ENCODE measurements around the gene RGS6.

The RGS6 gene

DNA sequence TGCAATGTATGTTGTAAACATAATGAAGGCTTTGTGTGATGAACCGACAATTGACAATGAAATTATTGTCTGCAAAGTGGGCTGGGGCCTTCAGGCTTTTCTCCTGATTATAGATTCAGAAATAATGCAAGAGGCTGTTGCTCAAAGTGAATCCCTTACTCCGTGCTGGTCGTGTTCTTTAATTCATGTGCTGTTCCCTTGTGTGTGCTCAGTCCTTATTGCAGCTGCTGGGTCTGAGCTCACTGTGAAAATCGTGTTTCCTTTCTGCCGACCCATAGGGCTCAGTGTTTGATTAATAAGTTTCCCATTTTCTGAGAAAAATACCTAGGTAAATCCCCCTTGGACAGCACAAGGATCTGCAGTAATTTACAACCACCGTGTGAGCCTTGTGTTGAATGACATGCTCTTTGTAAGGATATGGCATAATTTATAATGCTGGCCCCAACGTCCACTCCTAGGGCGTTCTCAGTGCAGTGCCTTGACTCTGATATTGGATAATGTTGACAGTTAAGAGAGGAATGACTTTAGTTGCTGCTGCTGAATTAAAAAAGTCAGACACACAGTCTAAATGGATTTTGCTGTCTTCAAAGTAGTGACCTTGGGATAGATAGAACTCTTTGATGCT lies 81.6 kb downstream of the RGS6 start:
- Histone ChIP-seq H3K4me3 (replicated peaks; ENCODE audit: low read depth, low read length) (no peak overlapping the region), H3K27me3 (replicated peaks; ENCODE audit: control insufficient read depth, insufficient read depth, low read length) (no peaks in the 10 kb centered on the region)
- TF ChIP-seq, protein P1, sequence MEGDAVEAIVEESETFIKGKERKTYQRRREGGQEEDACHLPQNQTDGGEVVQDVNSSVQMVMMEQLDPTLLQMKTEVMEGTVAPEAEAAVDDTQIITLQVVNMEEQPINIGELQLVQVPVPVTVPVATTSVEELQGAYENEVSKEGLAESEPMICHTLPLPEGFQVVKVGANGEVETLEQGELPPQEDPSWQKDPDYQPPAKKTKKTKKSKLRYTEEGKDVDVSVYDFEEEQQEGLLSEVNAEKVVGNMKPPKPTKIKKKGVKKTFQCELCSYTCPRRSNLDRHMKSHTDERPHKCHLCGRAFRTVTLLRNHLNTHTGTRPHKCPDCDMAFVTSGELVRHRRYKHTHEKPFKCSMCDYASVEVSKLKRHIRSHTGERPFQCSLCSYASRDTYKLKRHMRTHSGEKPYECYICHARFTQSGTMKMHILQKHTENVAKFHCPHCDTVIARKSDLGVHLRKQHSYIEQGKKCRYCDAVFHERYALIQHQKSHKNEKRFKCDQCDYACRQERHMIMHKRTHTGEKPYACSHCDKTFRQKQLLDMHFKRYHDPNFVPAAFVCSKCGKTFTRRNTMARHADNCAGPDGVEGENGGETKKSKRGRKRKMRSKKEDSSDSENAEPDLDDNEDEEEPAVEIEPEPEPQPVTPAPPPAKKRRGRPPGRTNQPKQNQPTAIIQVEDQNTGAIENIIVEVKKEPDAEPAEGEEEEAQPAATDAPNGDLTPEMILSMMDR (IDR thresholded peaks at IDR 0.05; ENCODE audit: insufficient read depth, low read length, poor library complexity, severe bottlenecking), result no peak

DNA sequence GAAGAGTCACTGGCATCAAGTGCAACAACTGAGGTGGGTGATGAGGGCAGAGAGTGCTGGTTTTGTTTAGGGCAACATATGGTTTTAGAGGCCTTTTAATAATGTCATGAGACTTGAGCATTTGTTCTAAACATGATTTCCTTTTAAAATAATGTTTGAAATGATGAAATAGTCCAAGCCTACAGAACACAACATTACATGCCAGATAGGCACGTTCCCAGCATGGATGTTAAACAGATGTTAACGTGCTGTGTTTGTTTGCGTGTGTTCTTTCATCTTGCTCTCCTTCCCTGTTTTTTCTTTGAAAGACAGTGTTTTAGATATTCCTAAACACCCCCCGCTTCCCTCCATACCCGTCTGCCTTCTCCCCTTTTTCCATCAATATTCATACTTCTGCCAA lies 82.3 kb downstream of the RGS6 start:
- Histone ChIP-seq H3K36me3 (ENCODE audit: control insufficient read depth, insufficient read depth, low read length) (no peaks in the 10 kb centered on the region), H3K27me3 (replicated peaks; ENCODE audit: control insufficient read depth, insufficient read depth, low read length) (no peaks in the 10 kb centered on the region), H3K4me3 (replicated peaks; ENCODE audit: low read depth, low read length) (no peak overlapping the region)
- TF ChIP-seq, protein P1 (IDR thresholded peaks at IDR 0.05; ENCODE audit: insufficient read depth, low read length, poor library complexity, severe bottlenecking), result no peak
- no peak for DNase-seq (ENCODE audit: extremely low read depth, insufficient read length)

More for the DNA sequence above, 81.6 kb downstream of the RGS6 start:
- DNase-seq (ENCODE audit: extremely low read depth, insufficient read length), result no peak
- no peaks in the 10 kb centered on the region for H3K36me3 ChIP-seq (ENCODE audit: control insufficient read depth, insufficient read depth, low read length)

DNA sequence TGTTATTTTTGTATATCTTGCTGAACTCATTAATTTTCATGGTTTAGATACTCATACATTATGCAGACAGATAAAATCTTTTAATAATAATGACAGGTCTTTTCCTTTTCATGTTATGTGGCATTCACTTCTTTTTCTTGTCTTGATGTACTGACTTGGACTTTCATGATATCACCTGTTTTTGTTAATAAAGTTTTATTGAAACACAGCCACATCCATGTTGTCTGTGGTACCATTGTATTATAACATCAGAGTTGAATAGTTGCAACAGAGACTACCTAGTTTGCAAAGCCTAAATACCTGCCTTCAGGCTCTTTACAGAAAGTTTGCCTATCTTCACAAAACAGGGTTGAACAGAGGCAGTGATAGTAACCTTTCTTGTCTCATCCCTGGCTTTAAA lies 85.1 kb downstream of the RGS6 start:
- Histone ChIP-seq H3K27me3 (replicated peaks; ENCODE audit: control insufficient read depth, insufficient read depth, low read length) (no peaks in the 10 kb centered on the region), H3K36me3 (ENCODE audit: control insufficient read depth, insufficient read depth, low read length) (no peaks in the 10 kb centered on the region), H3K4me3 (replicated peaks; ENCODE audit: low read depth, low read length) (no peak overlapping the region)
- TF ChIP-seq, protein P1 (IDR thresholded peaks at IDR 0.05; ENCODE audit: insufficient read depth, low read length, poor library complexity, severe bottlenecking), result no peak
- DNase-seq (ENCODE audit: extremely low read depth, insufficient read length), result no peak

DNA sequence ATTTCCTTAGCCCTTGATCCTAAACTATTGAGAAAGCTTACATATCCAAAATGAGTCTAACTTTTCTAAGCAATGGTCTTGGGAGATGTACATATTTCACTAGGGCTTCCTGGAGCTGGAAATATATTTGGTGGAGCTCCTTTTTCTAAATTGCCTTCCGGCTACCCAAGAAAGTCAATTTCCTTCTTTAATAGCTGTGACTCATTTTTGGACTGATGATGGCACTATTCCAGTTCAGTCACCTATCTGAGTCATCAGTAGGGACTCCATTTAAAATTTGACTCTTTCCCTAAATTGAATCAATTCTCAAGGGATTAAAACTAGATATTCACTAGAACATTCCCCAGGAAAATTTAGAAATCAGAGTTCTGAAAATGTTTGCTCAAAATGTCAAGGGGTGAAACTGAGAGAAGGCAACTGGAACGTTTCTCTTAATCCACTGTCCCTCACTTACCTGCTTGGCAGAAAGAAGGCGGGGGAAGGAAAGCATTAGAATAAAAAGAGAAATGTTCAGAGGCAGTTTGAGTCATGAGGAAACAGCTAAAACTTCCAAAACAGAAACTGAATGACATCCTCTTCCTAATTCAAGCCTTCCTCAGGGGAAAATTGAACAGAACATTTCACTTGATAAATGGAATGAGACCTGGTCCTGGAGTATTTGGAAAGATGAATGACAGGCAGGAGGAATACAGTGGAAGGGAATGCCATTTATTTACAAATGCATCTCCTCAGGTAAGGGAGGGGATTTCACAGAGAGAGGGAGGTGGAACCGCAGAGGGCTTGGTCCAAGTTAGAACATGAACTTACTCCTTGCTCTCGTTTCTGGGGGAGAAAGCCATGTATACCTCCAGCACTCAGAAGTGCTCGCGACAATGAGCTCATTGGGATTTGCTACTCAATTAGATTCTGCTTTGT lies 91.2 kb downstream of the RGS6 start:
- Histone ChIP-seq H3K27me3 (replicated peaks; ENCODE audit: control insufficient read depth, insufficient read depth, low read length) (no peaks in the 10 kb centered on the region), H3K4me3 (replicated peaks; ENCODE audit: low read depth, low read length) (no peak overlapping the region), H3K36me3 (ENCODE audit: control insufficient read depth, insufficient read depth, low read length) (no peaks in the 10 kb centered on the region)
- DNase-seq (ENCODE audit: extremely low read depth, insufficient read length), result peak; percentile 53
- TF ChIP-seq, protein P1 (IDR thresholded peaks at IDR 0.05; ENCODE audit: insufficient read depth, low read length, poor library complexity, severe bottlenecking), result no peak

DNA sequence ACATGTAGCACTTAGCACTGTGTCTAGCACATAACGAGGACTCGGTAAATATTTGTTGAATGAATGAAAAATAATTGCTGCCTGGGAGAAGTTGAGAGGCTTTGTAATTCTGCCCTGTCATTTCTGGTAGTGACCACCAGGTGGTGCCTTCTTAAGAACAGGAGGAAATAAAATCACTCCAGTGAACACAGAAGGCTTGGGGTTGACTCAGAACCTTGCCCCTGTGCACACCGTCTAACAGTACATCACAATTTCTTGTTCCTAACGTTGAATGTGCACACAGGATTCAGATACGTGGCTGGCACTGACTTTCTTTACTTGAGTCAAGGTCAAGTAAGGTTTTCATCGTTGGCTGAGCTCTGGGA lies 91.8 kb downstream of the RGS6 start:
- Histone ChIP-seq H3K27me3 (replicated peaks; ENCODE audit: control insufficient read depth, insufficient read depth, low read length) (no peaks in the 10 kb centered on the region), H3K4me3 (replicated peaks; ENCODE audit: low read depth, low read length) (no peak overlapping the region), H3K36me3 (ENCODE audit: control insufficient read depth, insufficient read depth, low read length) (no peaks in the 10 kb centered on the region)
- peak; percentile 48 for DNase-seq (ENCODE audit: extremely low read depth, insufficient read length)
- TF ChIP-seq, protein P1 (IDR thresholded peaks at IDR 0.05; ENCODE audit: insufficient read depth, low read length, poor library complexity, severe bottlenecking), result peak; percentile 69
